IPS-11a (cell line): ENCODE results near the gene KLRC4.
"Not testable (repeated sequence)": the region's sequence is repeated elsewhere in the genome, so short reads cannot be mapped to it uniquely, and the experiment has no call there.

Experiments
- H3K4me3 ChIP-seq: one replicate; pipeline ENCODE4 v1.5.1; 2013; ENCODE audit warnings: low read depth, low read length, control low read depth

Gene KLRC4

GRCh38 chr12:10398168-10398567 lies 11.4 kb downstream of the KLRC4 start:
- no peak overlapping the region for H3K4me3 ChIP-seq

- no peak overlapping the region for H3K4me3 ChIP-seq
Measured at GRCh38 chr12:10397296-10397695, 12.3 kb downstream of the KLRC4 start.

- not testable (repeated sequence) for H3K4me3 ChIP-seq
Measured at GRCh38 chr12:10396176-10396575, 13.4 kb downstream of the KLRC4 start.

- H3K4me3 ChIP-seq = no peak overlapping the region
Measured at GRCh38 chr12:10395390-10395998, 14.1 kb downstream of the KLRC4 start.

GRCh38 chr12:10394531-10395152 lies 14.9 kb downstream of the KLRC4 start:
- H3K4me3 ChIP-seq = not testable (repeated sequence)

GRCh38 chr12:10393291-10393690 lies 16.3 kb downstream of the KLRC4 start:
- H3K4me3 ChIP-seq = no peak overlapping the region

GRCh38 chr12:10392394-10392930 lies 17.1 kb downstream of the KLRC4 start:
- no peak overlapping the region for H3K4me3 ChIP-seq

GRCh38 chr12:10390991-10391390 lies 18.6 kb downstream of the KLRC4 start:
- not testable (repeated sequence) for H3K4me3 ChIP-seq

- no peak within 1 kb of the TSS for H3K4me3 ChIP-seq
Measured at GRCh38 chr12:10389904-10390303, 19.7 kb downstream of the KLRC4 start, which contains the start of gene KLRK1. Gene KLRK1 (minus strand): TSS chr12:10390041. CDS start chr12:10388810, 1,231 bp downstream.

- H3K4me3 ChIP-seq = no peak overlapping the region
Measured at GRCh38 chr12:10388624-10389413, 20.7 kb downstream of the KLRC4 start.

GRCh38 chr12:10387498-10387897 lies 22.1 kb downstream of the KLRC4 start:
- H3K4me3 ChIP-seq = not testable (repeated sequence)

GRCh38 chr12:10386857-10387256 lies 22.7 kb downstream of the KLRC4 start:
- H3K4me3 ChIP-seq = no peak overlapping the region

GRCh38 chr12:10385166-10385613 lies 24.4 kb downstream of the KLRC4 start:
- no peak overlapping the region for H3K4me3 ChIP-seq

- no peak overlapping the region for H3K4me3 ChIP-seq
Measured at GRCh38 chr12:10384191-10384590, 25.4 kb downstream of the KLRC4 start.

GRCh38 chr12:10381928-10382628 lies 27.5 kb downstream of the KLRC4 start:
- no peak overlapping the region for H3K4me3 ChIP-seq

GRCh38 chr12:10378737-10379136 lies 30.8 kb downstream of the KLRC4 start:
- H3K4me3 ChIP-seq = not testable (repeated sequence)

GRCh38 chr12:10374624-10375018 lies 34.9 kb downstream of the KLRC4 start:
- H3K4me3 ChIP-seq = no peak overlapping the region

- H3K4me3 ChIP-seq = no peak overlapping the region
Measured at GRCh38 chr12:10372559-10372958, 37.0 kb downstream of the KLRC4 start.

- not testable (repeated sequence) for H3K4me3 ChIP-seq
Measured at GRCh38 chr12:10371893-10372535, 37.5 kb downstream of the KLRC4 start.

GRCh38 chr12:10369557-10370415 lies 39.8 kb downstream of the KLRC4 start:
- H3K4me3 ChIP-seq = no peak overlapping the region
